Osteoblast (primary cell): ENCODE data around the gene RASGRF2. TPM values are rescaled to one million over a fixed set of nuclear protein-coding genes. Genes with fewer than 3 reads are reported as not detected.
A peak's percentile ranks its signal among the peaks of the same experiment; 100 is the strongest.

ENCODE experiments used
- DNase-seq: peaks from one replicate; pipeline ENCODE4 v3.0.0; 2011; ENCODE audit warnings: low spot score, mixed read lengths; ENCODE audit not compliant: insufficient read length; ENCODE audit errors: missing footprints
- H2AFZ ChIP-seq: 2 replicates; pipeline ENCODE4 v1.6.0; 2011; ENCODE audit warnings: mild to moderate bottlenecking, low read length
- H3K27ac ChIP-seq: 2 replicates; pipeline ENCODE4 v1.5.1; 2011; ENCODE audit warnings: mild to moderate bottlenecking, low read depth, low read length, moderate library complexity
- H3K27me3 ChIP-seq: 2 replicates; pipeline ENCODE4 v1.6.0; 2012; ENCODE audit warnings: mild to moderate bottlenecking, control low read depth, inconsistent platforms, low read length, moderate library complexity; ENCODE audit not compliant: insufficient read depth
- H3K36me3 ChIP-seq: 2 replicates; pipeline ENCODE4 v1.5.1; 2011; ENCODE audit warnings: mild to moderate bottlenecking, low read length, control low read depth, moderate library complexity; ENCODE audit not compliant: insufficient read depth
- H3K4me1 ChIP-seq: 2 replicates; pipeline ENCODE4 v1.5.1; 2011; ENCODE audit warnings: mild to moderate bottlenecking, low read length, control low read depth, moderate library complexity; ENCODE audit not compliant: insufficient read depth
- H3K4me2 ChIP-seq: 2 replicates; pipeline ENCODE4 v1.6.0; 2011; ENCODE audit warnings: mild to moderate bottlenecking, low read length; ENCODE audit not compliant: insufficient read depth
- H3K4me3 ChIP-seq: fragments of 200-600 bp; sonication (generic); 3 replicates; pipeline ENCODE4 v1.5.1; 2012; ENCODE audit warnings: mild to moderate bottlenecking, low read length, inconsistent platforms; ENCODE audit not compliant: insufficient read depth
- H3K79me2 ChIP-seq: 2 replicates; pipeline ENCODE4 v1.6.0; 2012; ENCODE audit warnings: mild to moderate bottlenecking, low read length, control low read depth, inconsistent platforms; ENCODE audit not compliant: insufficient read depth
- H3K9me3 ChIP-seq: 2 replicates; pipeline ENCODE4 v1.5.1; 2011; ENCODE audit warnings: low read depth, low read length, control low read depth
- H4K20me1 ChIP-seq: 2 replicates; pipeline ENCODE4 v1.6.0; 2012; ENCODE audit warnings: mild to moderate bottlenecking, low read length, control low read depth; ENCODE audit not compliant: insufficient read depth
- CTCF ChIP-seq: IDR thresholded peaks from 2 replicates; pipeline ENCODE4 v1.5.1; 2011; ENCODE audit warnings: mild to moderate bottlenecking, low read depth, low read length, moderate library complexity; ENCODE audit errors: extremely low read depth
- total RNA-seq: library from RNA; depleted of rRNA; stranded (reverse); fragments of >200 nt; gene quantifications from 2 replicates; pipeline ENCODE4 v1.2.3, GENCODE V29; 2012

The RASGRF2 gene
- total RNA-seq, 1 donor, result under 0.01 TPM

GRCh38 chr5:81203729-81204128 is 243.6 kb downstream of the RASGRF2 start:
- Histone ChIP-seq H3K4me3 (no peak overlapping the region), H3K4me2 (no peak overlapping the region)
- no peak for DNase-seq

GRCh38 chr5:81204205-81204604 is 244.0 kb downstream of the RASGRF2 start:
- no peaks in the 10 kb centered on the region for H3K27me3 ChIP-seq
- H3K4me3 ChIP-seq, result no peak overlapping the region
- H3K27ac ChIP-seq, result no peak overlapping the region
- no peaks in the 10 kb centered on the region for H4K20me1 ChIP-seq
- H3K36me3 ChIP-seq, result no peaks in the 10 kb centered on the region
- H3K4me1 ChIP-seq, result no peaks in the 10 kb centered on the region
- no peaks in the 10 kb centered on the region for H3K9me3 ChIP-seq
- no peak for TF ChIP-seq CTCF
- H3K79me2 ChIP-seq, result no peaks in the 10 kb centered on the region
- no peak overlapping the region for H2AFZ ChIP-seq
- DNase-seq, result no peak
- H3K4me2 ChIP-seq, result no peak overlapping the region

More at GRCh38 chr5:81203729-81204128, 243.6 kb downstream of the RASGRF2 start:
- Histone ChIP-seq H3K79me2 (no peaks in the 10 kb centered on the region), H3K9me3 (no peaks in the 10 kb centered on the region), H3K27me3 (no peaks in the 10 kb centered on the region), H4K20me1 (no peaks in the 10 kb centered on the region), H3K36me3 (no peaks in the 10 kb centered on the region), H3K27ac (no peak overlapping the region), H2AFZ (no peak overlapping the region), H3K4me1 (no peaks in the 10 kb centered on the region)
- TF ChIP-seq CTCF, result no peak

- Histone ChIP-seq H2AFZ (no peak overlapping the region), H3K4me1 (no peaks in the 10 kb centered on the region), H3K79me2 (no peaks in the 10 kb centered on the region), H3K9me3 (no peaks in the 10 kb centered on the region), H3K4me3 (no peak overlapping the region), H4K20me1 (no peaks in the 10 kb centered on the region), H3K27me3 (no peaks in the 10 kb centered on the region), H3K27ac (no peak overlapping the region), H3K36me3 (no peaks in the 10 kb centered on the region), H3K4me2 (no peak overlapping the region)
- no peak for DNase-seq
- no peak for TF ChIP-seq CTCF
Measured at GRCh38 chr5:81205058-81205457, 244.9 kb downstream of the RASGRF2 start.

GRCh38 chr5:81207009-81207408 is 246.8 kb downstream of the RASGRF2 start:
- TF ChIP-seq CTCF, result peak; percentile 41

More at GRCh38 chr5:81207009-81207408, 246.8 kb downstream of the RASGRF2 start:
- Histone ChIP-seq H2AFZ (no peak overlapping the region), H3K4me3 (no peak overlapping the region), H3K79me2 (no peaks in the 10 kb centered on the region), H4K20me1 (no peaks in the 10 kb centered on the region), H3K36me3 (no peaks in the 10 kb centered on the region), H3K4me1 (no peaks in the 10 kb centered on the region), H3K9me3 (no peaks in the 10 kb centered on the region), H3K4me2 (no peak overlapping the region), H3K27me3 (no peaks in the 10 kb centered on the region), H3K27ac (no peak overlapping the region)
- DNase-seq, result no peak
